Esophagus muscularis mucosa (tissue), 4 donors: Measurements from ENCODE around the gene MICU1. TPM values are rescaled to one million over a fixed set of nuclear protein-coding genes. Genes with fewer than 3 reads are reported as not detected.
"Not testable (repeated sequence)": the region's sequence is repeated elsewhere in the genome, so short reads cannot be mapped to it uniquely, and the experiment has no call there.

Experiments
- DNase-seq: peaks from one replicate; pipeline ENCODE4 v3.0.0-alpha.2; 2017; ENCODE audit errors: extremely low spot score
- H3K27ac ChIP-seq, 4 donors: fragments of 200-600 bp; sonication (generic); replicated peaks in 1 of 4; 1 replicate in 3 of 4; 2 replicates in 1 of 4; pipeline ENCODE4 v1.5.1; 2016 to 2019; ENCODE audit warnings: mild to moderate bottlenecking in 1 of 4
- H3K27me3 ChIP-seq, 4 donors: fragments of 200-600 bp; sonication (generic); one replicate each; pipeline versions ENCODE4 v1.5.1 to v1.6.0; 2016 to 2019
- H3K36me3 ChIP-seq, 4 donors: fragments of 200-600 bp; sonication (generic); one replicate each; pipeline ENCODE4 v1.5.1; 2016 to 2019
- H3K4me1 ChIP-seq, 4 donors: fragments of 200-600 bp; sonication (generic); one replicate each; pipeline ENCODE4 v1.5.1; 2016 to 2019
- H3K4me3 ChIP-seq, 4 donors: fragments of 200-600 bp; sonication (generic); 1 replicate in 2 of 4; 2 replicates in 2 of 4; pipeline ENCODE4 v1.5.1; 2016 to 2019; ENCODE audit warnings: mild to moderate bottlenecking in 4 of 4, moderate library complexity in 1 of 4
- H3K9me3 ChIP-seq, 4 donors: fragments of 200-600 bp; sonication (generic); 1 replicate in 3 of 4; 2 replicates in 1 of 4; pipeline ENCODE4 v1.5.1; 2016 to 2019
- CTCF ChIP-seq, 3 experiments: fragments of 200-600 bp in 2 of 3; fragments of 450-650 bp in 1 of 3; sonication (generic) in 2 of 3; IDR thresholded peaks; one replicate each; pipeline ENCODE4 v1.5.1; 2017 to 2019; ENCODE audit warnings: antibody characterized with exemption in 3 of 3, mild to moderate bottlenecking in 2 of 3, moderate library complexity in 1 of 3
- EP300 ChIP-seq: sonication (generic); formaldehyde crosslinking; IDR thresholded peaks from one replicate; pipeline ENCODE4 v1.6.1; 2017; ENCODE audit warnings: antibody characterized with exemption
- POLR2A ChIP-seq: fragments of 450-650 bp; IDR thresholded peaks from one replicate; pipeline ENCODE4 v1.6.1; 2017; ENCODE audit warnings: antibody characterized with exemption, moderate library complexity, mild to moderate bottlenecking, low read depth
- POLR2AphosphoS5 ChIP-seq, 2 donors: sonication (generic); formaldehyde crosslinking; IDR thresholded peaks; one replicate each; pipeline ENCODE4 v1.6.1; 2017; ENCODE audit warnings: antibody characterized with exemption in 2 of 2
- WGBS: methylation state at CpG from one replicate; pipeline ENCODE4 v1.1.5; 2018; 5-methylcytosine and 5-hydroxymethylcytosine counted together
- intact Hi-C: fragments of 100-400 bp; cut with DNase I; formaldehyde crosslinking; loops from one replicate; pipeline ENCODE4 v1.15.1; 2023
- total RNA-seq, 4 donors: library from RNA; depleted of rRNA; stranded (reverse); fragments of >200 nt; gene quantifications; one replicate each; pipeline versions ENCODE4 v1.1.0 to v1.2.1, GENCODE V29; 2016

MICU1 gene
- total RNA-seq, 4 donors from 2014 or later, result 31.6 to 39.7 (median 35.0) TPM

GRCh38 chr10:72648301-72648700 is 22.4 kb upstream of the MICU1 start:
- intact Hi-C loops, result no loop called here
- Histone ChIP-seq H3K9me3 (no peaks in the 10 kb centered on the region), H3K27me3 (no peaks in the 10 kb centered on the region), H3K27ac (no peak overlapping the region), H3K4me3 (no peak overlapping the region), H3K36me3 (no peaks in the 10 kb centered on the region), H3K4me1 (no peaks in the 10 kb centered on the region)
- TF ChIP-seq EP300, result no peak
- no peak for TF ChIP-seq CTCF (IDR thresholded peaks at IDR 0.05)
- TF ChIP-seq POLR2AphosphoS5 (IDR thresholded peaks at IDR 0.05), result no peak
- TF ChIP-seq POLR2A, result no peak
- no peak for DNase-seq
- WGBS, result 95% methylated on average over 1 of the region's 1 CpG

GRCh38 chr10:72646971-72647370 is 21.1 kb upstream of the MICU1 start:
- H3K9me3 ChIP-seq, DNase-seq, H3K4me1 ChIP-seq, H3K27me3 ChIP-seq, intact Hi-C loops, H3K36me3 ChIP-seq, H3K27ac ChIP-seq, H3K4me3 ChIP-seq: not testable (repeated sequence)
- 94% methylated on average over 3 of the region's 3 CpGs for WGBS

DNA sequence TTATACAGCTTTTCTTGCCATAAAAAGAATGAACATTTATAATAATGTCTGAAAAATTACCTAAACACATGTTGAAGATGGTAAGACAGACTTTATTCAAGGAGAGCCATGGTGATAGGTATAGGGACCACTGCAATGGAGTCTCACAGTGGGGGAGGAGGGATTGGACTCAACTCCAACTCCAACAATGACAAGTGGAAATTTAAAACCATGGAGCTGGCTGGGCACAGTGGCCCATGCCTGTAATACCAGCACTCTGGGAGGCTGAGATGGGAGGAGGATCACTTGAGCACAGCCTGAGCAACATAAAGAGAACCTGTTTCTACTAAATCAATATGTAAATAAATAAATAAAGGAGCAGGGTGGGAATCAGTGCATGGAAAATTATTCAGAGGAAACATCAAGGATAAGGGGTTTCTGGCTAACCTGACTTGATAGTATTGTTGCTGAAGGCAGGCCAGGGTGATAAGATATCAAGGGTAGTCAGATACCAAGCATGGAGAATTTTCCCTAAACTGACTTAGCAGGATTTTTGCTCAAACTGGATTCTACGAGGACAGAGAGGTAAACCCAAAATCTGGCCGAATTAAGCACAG is 19.5 kb upstream of the MICU1 start:
- Histone ChIP-seq H3K9me3 (no peaks in the 10 kb centered on the region), H3K27ac (no peak overlapping the region), H3K36me3 (no peaks in the 10 kb centered on the region), H3K27me3 (no peaks in the 10 kb centered on the region), H3K4me3 (no peak overlapping the region), H3K4me1 (no peaks in the 10 kb centered on the region)
- TF ChIP-seq POLR2A (no peak), POLR2AphosphoS5 (IDR thresholded peaks at IDR 0.05) (no peak)
- no peak for DNase-seq
- intact Hi-C loops, result no loop called here
- WGBS, result 81% methylated on average over 2 of the region's 2 CpGs

GRCh38 chr10:72642318-72642717 is 16.4 kb upstream of the MICU1 start:
- DNase-seq, result no peak
- no peak for TF ChIP-seq EP300
- no peak for TF ChIP-seq CTCF (IDR thresholded peaks at IDR 0.05)
- no peak for TF ChIP-seq POLR2A
- intact Hi-C loops, result no loop called here
- no peaks in the 10 kb centered on the region for H3K27me3 ChIP-seq
- no peak overlapping the region for H3K27ac ChIP-seq
- no peak overlapping the region for H3K4me3 ChIP-seq
- H3K9me3 ChIP-seq, result no peaks in the 10 kb centered on the region
- H3K4me1 ChIP-seq, result peaks cover 0 to 6% (median 3%) of the 10 kb centered on the region in 4 donors
- no peaks in the 10 kb centered on the region for H3K36me3 ChIP-seq
- WGBS, result 85% methylated on average over 5 of the region's 5 CpGs

DNA sequence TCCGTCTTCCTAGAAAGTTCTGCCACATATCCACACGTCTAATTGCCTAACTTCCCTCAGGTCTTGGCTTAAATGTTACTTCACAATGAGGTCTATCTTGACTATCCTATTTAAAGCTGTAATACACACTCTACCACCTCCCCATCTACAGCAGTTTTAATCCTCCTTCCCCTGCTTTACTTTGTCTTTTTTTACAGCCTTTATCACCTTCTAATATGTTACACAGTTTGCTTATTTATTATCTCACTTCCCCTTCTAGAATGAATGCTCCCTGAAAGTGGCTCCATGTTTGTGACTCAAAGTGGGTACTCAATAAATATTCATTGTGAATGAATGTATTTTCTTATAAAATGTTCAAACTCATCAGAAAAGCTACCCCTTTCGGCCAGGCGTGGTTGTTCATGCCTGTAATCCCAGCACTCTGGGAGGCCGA is 13.6 kb upstream of the MICU1 start:
- Histone ChIP-seq H3K36me3 (no peaks in the 10 kb centered on the region), H3K27ac (no peak overlapping the region), H3K9me3 (no peaks in the 10 kb centered on the region), H3K4me1 (peaks cover 0 to 8% (median 3%) of the 10 kb centered on the region in 4 donors), H3K4me3 (no peak overlapping the region), H3K27me3 (no peaks in the 10 kb centered on the region)
- intact Hi-C loops, result no loop called here
- no peak for DNase-seq
- 91% methylated on average over 5 of the region's 5 CpGs for WGBS
- no peak for TF ChIP-seq CTCF (IDR thresholded peaks at IDR 0.05)
- no peak for TF ChIP-seq POLR2A
- TF ChIP-seq EP300, result no peak
- TF ChIP-seq POLR2AphosphoS5 (IDR thresholded peaks at IDR 0.05), result no peak
